HG03066 (cell line): ENCODE data around the gene TEX14.
"Not testable (repeated sequence)": the region's sequence is repeated elsewhere in the genome, so short reads cannot be mapped to it uniquely, and the experiment has no call there.

Source experiments
- ATAC-seq: cut with Tn5 transposase; IDR thresholded peaks from one replicate; pipeline ENCODE4 v1.9.1; 2021; ENCODE audit warnings: low read depth; ENCODE audit not compliant: unreplicated experiment

Gene TEX14

GRCh38 chr17:58657962-58658803 is 33.7 kb downstream of the TEX14 start:
- ATAC-seq = not testable (repeated sequence)

- ATAC-seq = no peak
Observed at GRCh38 chr17:58648236-58648635, 43.6 kb downstream of the TEX14 start.

- ATAC-seq = no peak
Observed at GRCh38 chr17:58643147-58643546, 48.7 kb downstream of the TEX14 start.

- ATAC-seq = no peak
Observed at GRCh38 chr17:58641887-58642311, 49.9 kb downstream of the TEX14 start.

GRCh38 chr17:58640202-58640601 is 51.6 kb downstream of the TEX14 start:
- ATAC-seq = no peak

GRCh38 chr17:58639681-58640080 is 52.2 kb downstream of the TEX14 start:
- ATAC-seq = no peak

- ATAC-seq = no peak
Observed at GRCh38 chr17:58637011-58637570, 54.8 kb downstream of the TEX14 start.

GRCh38 chr17:58632324-58633314 is 59.2 kb downstream of the TEX14 start:
- ATAC-seq = no peak

- ATAC-seq = peak; percentile 63
Observed at GRCh38 chr17:58631523-58632323, 60.1 kb downstream of the TEX14 start.

- peak; percentile 37 for ATAC-seq
Observed at GRCh38 chr17:58630883-58631522, 60.8 kb downstream of the TEX14 start.

- ATAC-seq = no peak
Observed at GRCh38 chr17:58626905-58627304, 64.9 kb downstream of the TEX14 start.

- ATAC-seq = no peak
Observed at GRCh38 chr17:58624751-58625150, 67.1 kb downstream of the TEX14 start.

GRCh38 chr17:58621174-58621573 is 70.7 kb downstream of the TEX14 start:
- peak; percentile 67 for ATAC-seq

GRCh38 chr17:58618336-58618735 is 73.5 kb downstream of the TEX14 start:
- no peak for ATAC-seq

- no peak for ATAC-seq
Observed at GRCh38 chr17:58617563-58617962, 74.3 kb downstream of the TEX14 start.

- ATAC-seq = peak; percentile 64
Observed at GRCh38 chr17:58615768-58616659, 75.8 kb downstream of the TEX14 start.

GRCh38 chr17:58614859-58615459 is 76.9 kb downstream of the TEX14 start:
- ATAC-seq = no peak

- ATAC-seq = no peak
Observed at GRCh38 chr17:58611331-58611730, 80.5 kb downstream of the TEX14 start.
